Right hindlimb (tissue), 1 donor: ENCODE results near the gene CTRB1.

Experiments
- DNase-seq: peaks from one replicate; pipeline ENCODE4 v3.0.0-alpha.2; 2018

The CTRB1 gene

GRCh38 chr16:75273054-75273925 is 54.5 kb downstream of the CTRB1 start:
- no peak for DNase-seq
